ENCODE results near the gene RASD1. TPM values are rescaled to one million over a fixed set of nuclear protein-coding genes. Genes with fewer than 3 reads are reported as not detected.

RASD1 gene
- total RNA-seq = 4.4 TPM
- long read RNA-seq, transcript RASD1-201 (2 exons, 1,746 nt) = major isoform, 7 of 8 reads
- long read RNA-seq, partial matches to known transcripts = 0 of 8 reads
- long read RNA-seq, other reads (novel, unspliced or antisense) = 1 of 8 reads

DNA sequence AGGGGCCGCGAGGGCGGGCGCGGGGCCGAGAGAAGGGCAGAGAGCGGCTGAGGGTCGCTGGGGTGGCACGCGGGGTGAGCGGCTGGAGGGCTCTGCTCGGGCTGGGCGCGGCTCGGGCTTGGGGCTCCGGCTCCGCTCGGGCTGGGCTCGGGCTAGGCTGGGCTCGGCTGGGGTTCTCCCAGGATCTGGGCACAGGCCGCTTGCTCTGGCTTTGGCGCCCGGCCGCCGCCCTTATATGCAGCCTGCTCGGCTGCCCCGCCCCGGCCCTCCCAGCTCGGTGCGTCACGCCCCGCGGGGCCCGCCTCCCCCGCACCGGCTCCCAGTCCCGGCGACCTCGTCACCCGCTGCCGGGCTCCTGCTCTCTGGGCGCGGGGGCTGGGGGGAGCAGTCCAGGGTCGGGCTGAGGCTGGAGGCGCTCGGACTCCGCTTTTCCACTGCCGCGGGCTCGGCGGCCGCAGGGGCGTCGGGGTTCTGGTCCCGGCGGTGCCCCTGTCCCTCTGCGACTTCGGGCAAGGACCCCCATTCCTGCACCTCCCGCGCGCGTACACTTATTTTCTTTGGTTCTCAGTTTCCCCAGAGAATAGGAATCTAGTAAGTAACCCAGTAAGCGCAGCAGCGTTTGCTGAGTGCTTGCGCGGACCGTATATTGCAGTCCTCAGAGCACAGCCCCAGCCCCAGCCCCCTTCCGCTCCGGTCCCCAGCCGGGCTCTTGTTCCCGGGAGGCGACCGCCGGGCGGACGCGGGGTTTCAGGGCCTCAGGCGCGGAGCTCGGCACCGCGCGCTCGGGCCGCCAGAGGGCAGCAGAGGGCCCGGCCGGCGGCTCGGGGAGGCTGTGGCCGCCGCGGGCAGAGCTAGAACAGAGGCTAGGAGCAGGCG is at the start of gene RASD1:
RASD1 (minus strand) TSS at position 207 of the 876 bp plus-strand sequence. CDS start 214 bp downstream, outside the sequence.
- intact Hi-C loops (cut with DNase I) = loop anchor here (1.0 to 5.0 kb wide), 6 partner anchors 56 to 146 kb away; no protein-coding TSS in a partner anchor
- peak; percentile 96 for DNase-seq (ENCODE audit: low spot score)

GRCh38 chr17:17545984-17546383 is 49.8 kb upstream of the RASD1 start:
- intact Hi-C loops (cut with DNase I) = no loop called here
- no peak for DNase-seq (ENCODE audit: low spot score)

- DNase-seq (ENCODE audit: low spot score) = no peak
- intact Hi-C loops (cut with DNase I) = no loop called here
Observed at GRCh38 chr17:17545031-17545820, 49.0 kb upstream of the RASD1 start.

DNA sequence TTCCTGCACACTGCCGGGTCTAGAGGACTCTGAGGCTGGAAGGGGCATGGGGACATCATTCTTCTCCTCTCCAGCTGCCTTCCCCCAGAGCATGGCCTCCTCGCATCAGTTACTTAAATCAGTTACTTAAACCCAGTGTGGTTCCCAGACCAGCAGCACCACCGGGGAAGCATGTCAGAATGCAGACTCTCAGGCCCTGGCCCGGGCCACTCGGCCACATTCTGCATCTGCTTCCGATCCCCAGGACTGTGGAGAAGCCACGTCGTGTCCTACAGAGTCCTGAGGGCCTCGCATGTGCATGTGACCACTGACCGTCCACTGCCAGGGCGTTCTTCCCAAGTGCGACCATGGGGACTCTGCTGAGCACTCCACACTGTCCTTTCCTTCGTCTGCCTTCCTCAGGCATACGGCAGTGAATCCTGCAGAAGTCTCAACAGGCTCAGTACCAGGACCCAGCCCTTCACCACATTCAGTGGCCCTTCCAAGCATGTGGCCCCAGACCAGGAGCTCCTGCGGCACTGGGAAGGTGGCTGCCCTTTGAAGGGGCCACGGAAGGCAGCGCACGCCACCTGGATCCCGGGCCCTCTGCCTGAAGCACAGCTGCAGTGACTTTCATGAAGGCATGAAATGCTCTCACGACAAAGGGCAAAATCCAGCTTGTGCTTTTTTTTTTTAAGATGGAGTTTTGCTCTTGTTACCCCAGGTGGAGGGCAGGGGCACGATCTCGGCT is 46.9 kb upstream of the RASD1 start:
- intact Hi-C loops (cut with DNase I) = no loop called here
- no peak for DNase-seq (ENCODE audit: low spot score)

- no peak for DNase-seq (ENCODE audit: low spot score)
- intact Hi-C loops (cut with DNase I) = no loop called here
Observed at GRCh38 chr17:17541640-17542001, 45.4 kb upstream of the RASD1 start.

DNA sequence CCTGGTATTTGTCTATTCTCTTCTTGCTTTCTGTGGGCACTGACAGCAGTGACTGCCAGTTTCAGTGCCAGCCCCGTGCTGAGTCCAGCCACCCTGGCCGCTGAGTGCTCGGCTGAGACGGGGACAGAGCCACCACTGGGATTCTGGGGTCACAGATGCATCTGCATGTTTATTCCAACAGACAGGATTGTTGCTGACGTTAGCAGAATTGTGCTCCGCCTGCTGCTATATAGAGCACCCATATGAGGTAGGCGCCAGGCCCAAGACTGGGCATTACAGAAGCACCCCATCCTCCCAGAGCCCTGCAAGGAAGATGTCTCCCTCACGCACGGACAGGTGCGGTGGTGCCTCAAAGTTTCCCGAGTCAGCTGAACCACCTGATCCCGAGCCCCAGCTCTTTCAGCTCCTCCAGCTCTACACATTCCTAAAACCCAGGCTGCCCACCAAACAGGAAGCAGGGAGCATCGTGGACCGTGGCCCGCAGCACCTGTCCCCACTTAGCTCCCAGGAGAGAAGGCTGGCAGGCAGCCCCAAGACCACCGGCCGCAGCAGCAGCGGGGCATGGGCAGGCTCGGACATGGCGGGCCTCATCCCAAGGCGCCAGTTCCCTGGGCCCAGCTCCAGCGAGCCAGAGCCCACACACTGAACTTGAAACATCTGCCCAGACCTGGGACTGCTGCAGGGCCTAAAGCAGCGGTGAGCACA is 44.9 kb upstream of the RASD1 start:
- DNase-seq (ENCODE audit: low spot score) = no peak
- intact Hi-C loops (cut with DNase I) = no loop called here

DNA sequence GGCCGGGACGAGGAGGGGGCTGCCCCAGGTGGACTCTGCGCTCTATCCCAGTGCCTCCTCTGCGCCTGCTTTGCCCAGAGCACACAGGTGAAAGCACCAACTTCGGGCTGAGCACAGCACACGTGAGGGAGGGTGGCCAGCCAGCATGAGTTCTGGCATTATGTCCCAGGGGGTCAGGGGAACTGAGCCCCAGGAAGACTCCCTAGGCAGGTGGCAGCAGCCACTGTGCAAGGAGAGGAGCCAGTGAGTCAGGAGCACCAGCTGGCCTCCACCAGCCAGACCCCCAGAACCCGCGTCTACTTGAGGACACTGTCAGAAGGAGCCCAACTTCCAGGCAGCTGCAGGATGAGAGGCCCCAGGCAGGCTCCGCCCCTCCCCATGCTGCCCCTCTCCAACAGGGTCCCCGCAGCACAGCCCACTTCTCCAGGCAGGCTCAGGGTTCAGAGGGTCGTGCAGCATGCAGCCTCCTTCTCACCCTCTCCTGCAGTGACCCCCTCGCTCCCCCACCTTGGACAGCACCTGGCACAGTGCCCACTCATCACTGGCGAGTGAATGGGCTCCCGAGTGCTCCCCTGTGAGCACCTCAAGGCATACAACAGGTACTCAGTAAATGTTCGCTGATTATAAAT is 44.2 kb upstream of the RASD1 start:
- intact Hi-C loops (cut with DNase I) = no loop called here

DNA sequence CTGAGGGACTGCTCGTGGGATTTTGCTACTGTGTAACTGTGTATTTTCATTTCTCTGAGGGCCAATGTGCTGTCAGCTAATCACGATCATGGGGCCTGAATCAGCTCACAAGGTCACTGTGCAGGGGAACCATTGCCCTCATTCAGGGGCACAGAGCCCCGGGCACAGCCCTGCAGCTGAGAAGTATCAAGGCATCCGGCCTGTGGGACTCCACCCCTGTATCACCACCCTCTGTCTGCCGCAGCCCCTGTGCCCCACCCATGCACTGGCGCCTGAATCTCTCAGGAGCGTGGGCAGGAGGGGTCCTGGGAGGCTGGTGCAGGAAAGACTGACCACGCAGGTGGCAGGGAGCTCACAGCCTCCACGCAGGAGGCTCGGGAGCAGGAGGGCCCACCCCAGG is 43.4 kb upstream of the RASD1 start:
- intact Hi-C loops (cut with DNase I) = no loop called here
- DNase-seq (ENCODE audit: low spot score) = no peak

More for the DNA sequence above, 44.2 kb upstream of the RASD1 start:
- no peak for DNase-seq (ENCODE audit: low spot score)

GRCh38 chr17:17538417-17539391 is 42.5 kb upstream of the RASD1 start:
- intact Hi-C loops (cut with DNase I) = no loop called here
- DNase-seq (ENCODE audit: low spot score) = no peak

DNA sequence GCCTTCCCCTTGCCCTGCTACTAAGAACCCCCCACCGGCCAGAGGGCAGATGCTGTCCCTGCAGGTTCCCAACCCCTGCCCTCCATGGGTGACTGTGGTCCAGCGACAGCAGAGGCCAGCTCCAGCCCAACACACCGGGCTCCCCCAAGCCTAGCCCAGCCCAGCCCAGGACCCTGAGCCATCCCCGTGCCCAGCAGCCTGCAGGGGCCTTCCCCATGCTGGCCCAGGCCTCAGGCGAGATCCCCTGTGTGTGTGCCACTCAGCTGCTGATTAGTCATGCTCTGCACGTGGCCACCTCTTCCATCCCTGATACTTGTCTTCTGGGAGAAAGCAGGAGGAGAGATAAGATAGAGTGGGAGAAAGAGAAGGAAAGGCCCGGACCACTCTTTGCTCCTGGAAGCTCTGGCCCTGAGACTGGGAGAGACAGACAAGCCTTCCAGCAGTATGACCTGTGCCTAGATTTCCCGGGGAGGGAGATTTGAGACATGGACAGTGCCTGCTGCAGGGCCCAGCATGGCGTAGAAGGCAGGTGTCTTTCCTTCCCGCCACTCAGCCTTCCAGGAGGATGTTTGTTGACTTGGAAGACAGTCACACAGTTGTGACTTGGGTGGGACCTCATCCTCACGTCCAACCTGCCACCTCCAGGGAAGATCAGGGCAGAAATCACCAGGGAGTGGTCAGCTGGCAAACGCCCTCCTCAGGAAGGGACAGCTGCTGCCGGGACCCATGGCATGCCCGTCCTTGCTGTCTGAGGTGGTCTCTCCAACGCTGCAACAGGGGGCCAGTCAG is 41.3 kb upstream of the RASD1 start:
- intact Hi-C loops (cut with DNase I) = no loop called here
- DNase-seq (ENCODE audit: low spot score) = no peak

DNA sequence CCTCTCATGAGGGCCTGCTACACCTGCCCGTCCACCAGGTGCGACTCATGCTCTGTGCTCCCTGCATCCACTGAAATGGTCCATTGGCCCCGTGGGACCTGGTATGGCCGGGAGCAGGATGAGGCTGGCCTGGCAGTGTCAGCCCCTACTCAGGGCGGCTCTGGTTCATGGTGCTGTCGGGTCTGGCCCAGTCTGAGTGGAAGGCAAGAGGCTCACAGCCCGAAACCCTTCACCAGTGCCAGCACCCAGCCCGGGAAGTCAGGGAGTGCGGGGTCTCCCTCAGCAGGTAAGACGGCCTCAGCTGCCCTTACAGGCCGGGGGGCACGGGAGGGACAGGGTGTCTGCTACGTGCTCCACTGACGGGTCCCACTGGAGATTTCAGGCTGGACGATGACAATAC is 40.5 kb upstream of the RASD1 start:
- DNase-seq (ENCODE audit: low spot score) = no peak
- intact Hi-C loops (cut with DNase I) = loop anchor here (1.0 kb wide), 1 partner anchor 31 kb away; no protein-coding TSS in a partner anchor

- peak; percentile 93 for DNase-seq (ENCODE audit: low spot score)
- intact Hi-C loops (cut with DNase I) = loop anchor here (1.0 kb wide), 1 partner anchor 31 kb away; no protein-coding TSS in a partner anchor
Observed at GRCh38 chr17:17535957-17536356, 39.8 kb upstream of the RASD1 start.

GRCh38 chr17:17533901-17534441 is 37.8 kb upstream of the RASD1 start:
- intact Hi-C loops (cut with DNase I) = no loop called here
- DNase-seq (ENCODE audit: low spot score) = no peak

DNA sequence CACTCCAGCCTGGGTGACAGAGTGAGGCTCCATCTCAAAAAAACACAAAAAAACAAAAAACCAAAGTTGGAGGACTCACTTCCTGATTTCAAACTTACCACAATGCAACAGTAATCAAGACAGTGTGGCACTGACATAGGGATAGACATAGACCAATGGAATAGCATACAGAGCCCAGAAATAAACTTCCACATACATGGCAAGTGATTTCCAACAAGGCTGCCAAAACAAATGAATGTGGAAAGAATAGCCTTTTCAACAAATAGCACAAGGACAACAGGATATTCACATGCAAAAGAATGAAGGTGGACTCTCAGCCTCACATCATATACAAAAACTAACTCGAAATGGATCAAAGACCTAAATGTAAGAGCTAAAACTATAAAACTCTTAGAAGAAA is 36.8 kb upstream of the RASD1 start:
- DNase-seq (ENCODE audit: low spot score) = no peak
- intact Hi-C loops (cut with DNase I) = no loop called here

GRCh38 chr17:17531156-17531555 is 35.0 kb upstream of the RASD1 start:
- no peak for DNase-seq (ENCODE audit: low spot score)
- intact Hi-C loops (cut with DNase I) = no loop called here

Data from cardiac septum (tissue), 1 donor.